NCI-H526 (cell line): ENCODE results near the gene BLOC1S2.
"Not testable (repeated sequence)": the region's sequence is repeated elsewhere in the genome, so short reads cannot be mapped to it uniquely, and the experiment has no call there.

Source experiments
- DNase-seq, 2 experiments: peaks; one replicate each; lab custom pipeline; 2025; lab: John Stamatoyannopoulos, UW

The BLOC1S2 gene

DNA sequence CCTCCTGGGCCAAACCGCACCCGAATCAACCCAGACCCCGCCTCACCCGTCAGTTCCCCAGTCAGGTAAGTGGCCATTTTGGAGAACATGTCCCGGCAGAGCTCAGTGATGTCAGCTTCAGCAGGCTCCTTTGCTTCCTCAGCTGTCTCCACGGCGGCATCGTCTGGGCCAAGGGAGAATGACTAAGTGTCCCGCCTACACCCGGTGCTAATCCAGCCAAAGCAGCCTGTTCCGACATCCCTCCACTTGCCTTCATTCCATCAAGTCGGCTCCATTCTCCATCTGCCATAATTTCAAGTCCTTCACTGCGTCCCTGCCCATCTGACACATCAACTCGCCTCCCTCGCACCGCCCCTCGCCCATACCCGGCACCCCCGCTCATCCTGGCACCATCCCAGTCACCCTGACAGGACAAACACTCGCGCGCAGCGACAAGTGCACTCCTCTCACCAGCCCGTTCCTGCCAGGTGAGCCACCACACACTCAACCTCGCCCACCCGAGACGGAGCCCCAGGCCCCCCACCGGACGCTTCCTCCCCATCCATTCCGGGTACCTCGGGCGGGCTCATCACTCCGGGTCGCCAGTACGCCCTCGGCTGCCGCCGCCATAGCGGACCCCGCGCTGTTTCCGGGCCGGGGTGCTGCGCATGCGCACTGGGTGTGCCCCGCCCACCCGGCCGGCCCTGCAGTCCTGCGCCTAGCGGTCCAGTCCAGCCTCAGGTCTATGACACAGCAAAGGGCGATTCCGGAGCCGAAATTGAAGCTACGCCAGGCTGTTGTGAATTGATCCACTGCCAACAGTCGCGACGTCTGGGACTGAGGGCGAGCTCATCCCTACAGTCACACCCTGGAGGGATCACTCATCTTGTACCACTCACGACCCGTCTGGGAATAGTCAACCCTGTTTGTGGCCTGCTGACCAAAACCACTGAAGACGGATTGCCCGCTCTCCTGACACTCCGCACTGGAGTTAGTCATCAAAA is at the start of gene BLOC1S2:
BLOC1S2 (minus strand) TSS at position 630 of the 983 bp plus-strand sequence; CDS start at position 609, 21 bp downstream.
- peak; percentile 40 to 70 for DNase-seq

DNA sequence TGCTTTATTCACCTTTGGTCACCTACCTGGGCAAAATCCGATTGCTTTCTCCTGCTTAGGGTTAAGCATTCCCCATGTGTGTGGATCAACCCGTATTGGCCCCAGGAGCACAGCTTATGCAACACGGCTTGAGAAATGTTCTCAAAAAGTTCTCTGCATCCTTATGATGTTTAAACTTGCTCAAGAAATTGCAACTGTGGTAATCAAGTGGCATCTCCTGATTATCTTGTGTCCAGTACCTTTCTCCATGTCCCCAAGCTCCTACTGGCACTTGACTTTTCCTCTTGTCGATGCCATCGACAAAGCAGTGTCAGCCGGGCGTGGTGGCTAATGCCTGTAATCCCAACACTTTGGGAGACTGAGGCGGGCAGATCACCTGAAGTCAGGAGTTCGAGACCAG is 48.3 kb upstream of the BLOC1S2 start:
- no peak for DNase-seq

DNA sequence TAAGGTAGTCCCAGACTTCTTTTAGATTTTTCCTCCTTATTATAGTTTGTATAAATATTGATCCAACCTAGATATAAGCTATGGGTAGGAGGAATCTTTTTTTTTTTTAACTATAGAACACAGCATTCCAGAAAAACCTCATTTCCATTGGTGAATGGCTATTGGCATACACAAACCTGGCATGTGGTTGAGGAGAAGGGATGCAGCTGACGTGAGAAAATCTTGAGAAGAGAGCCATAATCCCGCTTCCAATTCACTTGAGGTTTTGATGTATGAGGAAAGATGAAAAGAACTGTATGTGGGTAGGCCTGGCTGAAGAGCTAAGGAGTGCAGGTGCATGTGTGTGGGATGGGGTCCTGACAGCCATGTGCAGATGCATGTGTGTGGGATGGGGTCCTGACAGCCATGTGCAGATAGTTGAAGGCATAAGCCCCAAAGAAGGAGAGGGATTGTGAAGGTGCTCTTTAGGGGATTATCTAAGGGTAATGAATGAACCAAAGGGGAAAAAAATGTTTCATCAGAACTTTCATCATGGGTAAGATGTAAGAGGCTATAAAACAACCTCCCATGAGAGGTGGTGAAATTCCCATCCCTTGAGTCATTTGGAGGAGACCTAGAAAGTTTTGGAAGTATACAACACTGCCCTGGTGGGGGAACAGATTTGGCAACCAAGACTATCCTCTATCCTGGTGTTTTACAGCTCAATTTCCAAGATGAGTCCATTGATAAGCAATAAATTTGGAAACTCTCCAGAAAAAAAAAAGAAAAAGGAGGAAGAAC is 47.4 kb upstream of the BLOC1S2 start:
- DNase-seq, result no peak

DNA sequence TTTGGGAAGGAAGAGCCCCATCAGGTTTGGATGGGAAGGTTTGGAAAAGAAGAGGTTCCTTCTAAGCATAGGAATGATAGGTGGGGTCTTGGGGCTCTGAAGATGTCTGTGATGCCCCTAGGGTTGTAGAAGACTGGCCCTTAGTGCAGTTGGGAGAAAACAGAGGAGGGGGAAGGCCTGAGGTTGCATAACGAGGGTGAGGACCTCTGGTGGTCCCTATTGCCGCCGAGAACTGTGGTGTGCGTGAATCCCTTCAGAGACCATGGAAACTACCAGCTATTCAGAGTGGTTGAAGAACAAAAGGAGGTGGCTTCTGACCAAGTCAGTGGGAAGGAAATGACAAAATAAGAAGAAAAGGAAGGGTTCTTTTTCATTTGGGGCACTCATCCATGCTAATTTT is 46.6 kb upstream of the BLOC1S2 start:
- no peak for DNase-seq

DNA sequence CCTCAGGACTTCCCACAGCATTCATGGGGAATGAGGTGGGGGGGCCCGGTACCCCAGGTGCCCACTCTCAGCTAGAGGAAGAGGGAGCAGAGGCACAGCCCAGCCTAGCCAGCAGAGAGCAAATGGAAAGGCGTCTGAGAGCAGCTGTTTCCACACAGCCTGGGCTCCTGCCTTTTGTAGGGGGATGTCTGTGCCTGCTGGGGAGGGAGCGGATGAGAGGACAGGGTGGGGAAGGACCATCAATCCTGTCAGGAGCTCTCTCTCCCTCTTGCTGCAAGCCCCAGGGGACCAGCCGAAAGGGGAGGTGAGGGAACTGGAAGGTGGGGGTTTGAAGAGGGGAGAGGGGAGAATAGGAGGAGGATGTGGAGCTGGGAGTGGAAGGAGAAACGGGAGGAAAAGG is 43.6 kb upstream of the BLOC1S2 start, which contains the start of gene PKD2L1:
PKD2L1 (minus strand) TSS at position 150 of the 400 bp plus-strand sequence; CDS start at position 25, 125 bp downstream.
- DNase-seq, result no peak

DNA sequence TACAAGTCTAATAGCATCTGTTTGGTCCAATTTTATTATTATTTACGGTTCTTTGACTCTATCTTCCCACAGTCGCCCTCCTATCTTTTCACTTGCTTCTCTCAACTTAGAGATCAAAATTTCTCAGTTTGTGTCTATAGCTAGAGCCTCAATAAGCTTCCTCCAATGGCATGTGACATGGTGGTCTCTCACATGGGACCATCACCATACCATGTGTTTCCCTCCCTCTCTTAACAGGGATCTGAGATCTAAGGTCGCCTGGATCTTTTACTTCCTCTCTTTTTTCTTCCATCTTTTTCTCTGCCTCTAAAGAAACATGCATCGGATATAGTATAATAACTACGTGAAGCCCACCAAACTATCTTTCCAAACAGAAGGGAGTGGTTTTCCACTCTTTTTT is 41.7 kb upstream of the BLOC1S2 start:
- no peak for DNase-seq

DNA sequence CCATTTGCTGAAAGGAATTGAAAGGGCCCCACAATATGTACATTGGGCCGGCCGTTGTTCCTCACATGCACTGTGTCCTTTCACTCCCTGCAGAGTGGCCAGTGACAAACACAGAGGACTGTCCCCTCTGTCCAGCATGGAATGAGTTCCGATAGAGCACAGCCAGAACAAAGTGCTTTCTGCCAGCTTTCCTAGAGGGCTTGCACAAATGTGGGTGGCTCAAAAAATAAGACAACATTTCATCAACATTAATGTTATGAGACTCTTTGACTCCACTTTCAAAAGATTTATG is 41.2 kb upstream of the BLOC1S2 start:
- no peak for DNase-seq

DNA sequence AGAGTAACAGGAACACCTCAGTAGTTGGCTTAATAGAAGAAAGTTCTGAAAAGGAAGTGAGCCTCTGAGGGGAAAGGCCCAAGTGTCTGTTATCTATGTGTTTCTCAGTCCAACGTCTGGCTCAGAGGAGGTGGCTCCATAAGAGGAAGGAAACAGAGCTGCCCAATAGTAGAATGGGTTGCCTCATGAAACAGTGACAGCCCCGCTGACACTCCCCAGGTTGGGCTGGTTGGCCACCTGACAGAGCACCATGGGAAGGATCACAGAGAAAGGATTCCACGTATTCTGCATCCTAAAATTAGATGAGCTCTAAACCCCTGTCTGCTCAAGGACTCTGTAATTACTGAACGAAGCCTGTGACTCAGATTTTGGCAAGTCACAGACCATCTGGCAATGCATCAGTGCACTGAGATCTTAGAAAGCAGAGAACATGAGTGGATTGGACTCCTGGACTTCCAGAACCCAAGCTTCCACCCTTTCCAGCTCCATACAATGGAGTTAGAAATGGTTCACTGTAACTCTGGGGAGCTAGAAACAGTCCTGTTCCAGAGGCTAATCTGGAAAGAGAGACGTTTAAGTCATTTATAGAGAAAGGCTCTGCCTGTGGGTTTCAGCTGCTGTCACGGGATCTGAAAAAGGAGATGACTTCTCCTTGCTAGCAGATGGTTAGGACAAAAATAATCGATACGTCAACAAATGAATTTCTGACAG is 40.7 kb upstream of the BLOC1S2 start:
- no peak for DNase-seq

DNA sequence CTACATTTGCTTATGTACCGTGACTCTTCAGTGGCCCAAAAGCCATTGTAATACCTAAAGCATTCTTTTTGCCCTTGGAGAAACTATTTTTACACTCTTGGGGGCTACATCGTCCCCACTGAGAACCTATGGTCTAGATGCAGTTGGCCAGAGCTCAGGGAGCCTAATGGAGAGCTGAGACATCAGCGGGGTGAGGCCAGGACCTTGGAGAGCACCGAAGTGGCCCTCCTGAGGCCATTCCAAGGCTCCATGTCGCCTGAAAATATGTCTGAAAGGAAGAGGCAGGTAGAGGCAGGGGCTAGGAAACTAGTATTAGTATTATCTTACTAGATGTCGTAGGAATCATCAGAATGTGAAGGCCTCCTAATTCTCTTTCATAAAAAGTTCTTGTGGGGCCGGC is 38.7 kb upstream of the BLOC1S2 start:
- no peak for DNase-seq

DNA sequence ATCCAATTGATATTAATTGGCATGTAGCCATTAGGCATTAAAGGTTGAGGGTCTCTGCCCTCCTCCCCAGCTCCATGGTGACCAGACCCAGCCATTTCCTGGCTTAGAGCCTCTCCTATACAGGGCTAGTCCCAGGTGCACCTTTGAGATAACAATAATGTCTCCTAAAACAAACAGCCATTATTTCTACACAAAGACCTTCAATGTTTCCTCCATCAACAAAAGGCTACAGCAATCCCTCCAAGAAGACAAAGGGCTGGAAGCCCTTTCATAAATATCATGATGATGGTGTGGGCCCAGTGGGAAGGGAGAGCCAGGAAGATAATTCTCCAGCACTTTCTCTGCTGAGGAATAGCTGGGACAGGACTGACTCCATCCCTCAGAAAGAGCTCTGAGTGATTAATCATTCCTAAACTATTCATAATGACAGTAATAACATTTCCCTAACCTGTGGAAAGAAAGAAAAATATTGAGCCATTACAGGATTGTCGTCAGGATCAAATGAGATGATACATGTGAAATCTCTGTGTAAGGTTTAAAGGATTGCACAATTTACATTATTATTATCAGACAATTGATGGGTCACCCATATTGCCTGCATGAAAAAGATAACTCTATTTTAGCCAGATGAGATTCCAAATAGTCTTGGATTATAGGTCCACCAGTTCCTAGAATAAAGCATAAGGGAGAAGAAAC is 33.4 kb upstream of the BLOC1S2 start:
- no peak for DNase-seq

DNA sequence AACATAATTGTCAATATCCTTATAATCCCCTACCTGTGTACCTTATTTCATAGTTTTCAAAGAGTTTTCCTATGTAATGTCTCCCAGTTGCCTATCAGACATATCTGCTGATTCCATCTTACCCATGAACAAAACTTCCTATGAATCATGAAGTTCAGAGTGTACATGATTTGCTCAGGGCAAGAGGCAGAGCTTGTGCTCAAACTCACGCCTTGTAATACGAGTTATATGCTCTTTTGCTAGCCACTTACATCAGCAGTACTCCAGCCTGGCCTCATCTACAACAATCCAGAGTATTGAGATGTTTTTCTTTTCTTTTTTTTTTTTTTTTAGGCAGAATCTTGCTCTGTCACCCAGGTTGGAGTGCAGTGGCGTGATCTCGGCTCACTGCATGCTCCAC is 31.7 kb upstream of the BLOC1S2 start:
- DNase-seq, result no peak

DNA sequence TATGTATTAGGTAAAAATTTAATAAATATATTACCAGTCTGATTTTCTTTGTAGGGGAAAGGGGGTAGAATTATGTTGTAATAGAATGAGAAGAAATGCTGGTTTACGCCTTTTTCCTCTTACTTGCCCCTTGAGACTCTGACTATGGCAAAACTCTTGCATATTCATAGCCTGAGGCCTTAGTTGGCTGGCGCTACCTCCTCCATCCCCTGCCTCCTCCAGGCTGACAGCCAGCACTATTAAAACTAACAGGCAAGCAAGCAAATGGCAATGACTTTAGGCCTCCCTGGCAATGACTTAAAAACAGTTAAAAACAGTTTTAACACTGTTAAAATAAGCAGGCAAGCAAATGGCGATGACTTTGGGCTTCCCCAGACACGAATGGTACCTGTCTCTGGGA is 29.1 kb upstream of the BLOC1S2 start:
- no peak for DNase-seq

DNA sequence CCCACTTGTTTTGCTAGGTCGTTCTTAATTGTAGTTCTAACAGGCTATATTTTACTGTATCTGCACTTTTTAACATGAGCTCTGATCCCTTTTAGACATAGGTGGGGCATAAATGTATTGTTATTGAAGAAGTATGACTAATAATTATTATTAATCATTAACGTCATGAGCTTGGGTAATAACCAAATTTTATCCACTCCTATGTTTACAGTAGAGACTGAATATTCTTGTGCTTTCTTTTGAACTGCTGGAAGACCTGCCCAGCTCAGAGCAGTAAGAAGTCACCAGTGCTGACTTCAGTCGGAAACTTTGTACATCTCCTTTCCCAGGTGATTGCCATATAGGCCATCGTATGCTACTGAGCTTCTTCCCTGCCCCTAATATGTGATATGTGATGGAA is 24.8 kb upstream of the BLOC1S2 start:
- DNase-seq, result no peak

DNA sequence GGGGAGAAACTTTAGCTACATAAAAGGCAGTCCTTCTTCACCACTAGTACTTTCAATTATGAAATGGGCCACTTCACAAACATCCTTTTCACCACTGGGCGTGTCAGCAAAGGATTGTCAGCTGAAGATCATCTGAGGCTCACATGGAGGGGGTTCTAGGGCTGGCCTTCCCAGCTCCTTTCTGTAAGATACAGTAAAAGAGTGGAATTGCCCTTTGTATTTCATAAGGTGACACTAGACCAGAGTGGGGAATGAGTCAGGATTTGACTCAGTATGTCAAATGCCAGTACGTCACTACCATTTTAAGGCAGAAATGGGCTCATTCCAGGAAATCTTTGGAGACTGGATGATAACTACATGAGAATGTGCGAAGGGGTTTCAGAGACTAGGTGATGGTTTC is 21.2 kb upstream of the BLOC1S2 start:
- DNase-seq, result no peak

DNA sequence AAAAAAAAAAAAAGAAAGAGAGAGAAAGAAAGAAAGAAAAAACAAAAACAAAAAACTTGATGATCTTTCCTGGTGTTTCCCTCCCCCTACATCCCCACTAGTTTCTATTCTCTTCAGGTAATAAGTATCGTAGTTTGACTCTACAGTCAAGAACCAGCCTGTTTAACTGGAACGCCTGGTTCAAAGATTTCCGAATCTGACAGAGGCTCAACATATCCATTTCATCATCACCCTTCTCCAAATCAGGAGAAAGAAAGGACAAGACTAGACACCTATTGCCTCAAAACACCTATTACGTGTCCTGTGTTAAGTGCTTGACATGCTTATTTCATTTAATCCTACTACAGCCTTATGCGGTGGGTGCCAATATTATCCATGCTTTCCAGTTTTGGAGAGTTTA is 20.4 kb upstream of the BLOC1S2 start:
- no peak for DNase-seq

DNA sequence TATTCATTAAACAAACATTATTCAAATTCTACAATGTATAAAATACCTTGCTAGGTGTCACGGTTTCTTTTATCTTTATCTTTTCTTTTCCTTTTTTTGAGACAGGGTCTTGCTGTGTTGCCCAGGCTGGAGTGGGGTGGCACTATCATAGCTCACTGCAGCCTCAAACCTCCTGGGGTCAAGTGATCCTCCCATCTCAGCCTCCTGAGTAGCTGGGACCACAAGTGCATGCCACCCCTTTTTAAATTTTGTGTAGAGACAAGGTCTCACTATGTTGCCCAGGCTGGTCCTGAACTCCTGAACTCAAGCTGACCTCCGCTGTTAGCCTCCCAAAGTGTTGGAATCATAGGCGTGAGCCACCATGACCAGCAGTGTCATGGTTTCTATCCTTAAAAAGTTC is 17.9 kb upstream of the BLOC1S2 start:
- DNase-seq, result no peak

DNA sequence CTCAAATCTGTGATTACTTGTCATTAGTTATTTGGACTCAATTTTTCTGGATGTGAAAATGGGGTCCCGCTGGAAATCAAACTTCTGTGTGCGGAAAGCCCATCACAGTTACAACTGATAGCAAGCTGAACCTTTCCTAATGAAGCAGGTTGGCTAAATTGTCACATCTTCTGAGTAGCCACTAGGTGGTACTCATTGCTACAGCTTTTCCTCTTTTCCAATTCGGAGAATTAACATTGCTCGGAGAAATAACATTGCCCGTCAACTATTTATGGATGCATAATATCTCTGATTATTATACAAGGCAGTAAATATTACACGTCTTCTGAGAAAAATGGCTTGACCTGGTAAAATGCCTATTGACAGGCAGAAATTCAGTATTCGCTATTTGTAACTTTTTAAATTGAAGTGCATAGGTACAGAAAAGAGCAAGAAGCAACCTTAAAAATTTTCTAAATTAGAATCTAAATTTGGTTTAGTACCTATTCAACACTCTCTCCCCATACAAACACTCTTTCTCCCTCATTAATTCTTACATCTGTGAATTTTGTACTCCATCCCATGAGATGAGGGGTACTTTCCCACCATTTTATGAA is 17.3 kb upstream of the BLOC1S2 start:
- DNase-seq, result peak in 1 of 2 experiments; percentile 38

DNA sequence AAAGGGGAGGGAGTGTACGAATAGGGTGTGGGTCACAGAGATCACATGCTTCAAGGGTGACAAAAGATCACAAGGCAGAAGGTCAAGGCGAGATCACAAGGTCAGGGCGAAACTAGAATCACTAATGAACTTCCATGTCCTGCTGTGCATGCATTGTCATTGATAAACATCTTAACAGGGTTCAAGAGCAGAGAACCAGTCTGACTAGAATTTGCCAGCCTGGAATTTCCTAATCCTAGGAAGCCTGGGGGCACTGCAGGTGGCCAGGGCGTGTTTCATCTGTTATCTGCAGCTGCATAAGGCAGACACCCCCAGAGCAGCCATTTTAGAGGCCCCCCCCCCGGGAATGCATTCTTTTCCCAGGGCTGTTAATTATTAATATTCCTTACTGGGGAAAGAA is 14.6 kb upstream of the BLOC1S2 start:
- not testable (repeated sequence) for DNase-seq

DNA sequence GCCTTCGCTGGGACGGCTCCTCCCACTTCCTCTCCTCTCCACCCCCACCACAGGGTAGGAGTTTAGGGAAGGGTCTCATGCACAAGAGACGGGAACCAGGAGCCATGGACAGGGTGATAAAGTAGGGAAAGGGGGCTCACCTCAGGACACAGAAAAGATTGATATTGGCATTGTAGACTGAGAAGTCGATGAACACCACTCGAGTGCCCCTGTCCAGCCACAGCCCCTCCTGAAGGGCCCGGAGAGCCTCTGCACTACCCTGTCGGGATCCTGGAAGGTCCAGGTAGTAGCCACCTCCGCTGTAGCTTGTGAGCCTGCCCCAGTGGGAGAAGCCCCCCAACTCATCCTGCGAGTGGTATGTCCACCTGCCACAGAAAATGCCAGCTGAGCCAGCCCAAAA is 10.8 kb upstream of the BLOC1S2 start:
- no peak for DNase-seq

DNA sequence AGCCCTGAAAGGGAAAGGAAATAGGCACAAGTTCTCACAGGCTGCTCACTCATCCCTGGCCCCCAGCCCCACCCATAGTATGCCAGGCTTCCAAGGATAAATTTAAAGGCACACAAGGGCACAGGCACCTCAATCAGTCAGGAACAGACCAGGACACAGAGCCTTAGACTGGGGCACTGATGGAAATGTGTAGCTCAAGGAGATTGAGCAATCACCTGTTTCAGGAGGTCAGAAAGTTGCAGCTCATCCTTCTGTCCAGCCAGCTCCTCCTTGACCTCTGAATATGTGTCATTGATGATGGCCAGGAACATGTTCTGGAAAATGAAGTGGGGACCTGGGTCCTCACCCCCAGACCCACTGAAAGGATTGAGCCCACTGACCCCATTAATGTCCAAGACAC is 6.6 kb upstream of the BLOC1S2 start:
- no peak for DNase-seq

DNA sequence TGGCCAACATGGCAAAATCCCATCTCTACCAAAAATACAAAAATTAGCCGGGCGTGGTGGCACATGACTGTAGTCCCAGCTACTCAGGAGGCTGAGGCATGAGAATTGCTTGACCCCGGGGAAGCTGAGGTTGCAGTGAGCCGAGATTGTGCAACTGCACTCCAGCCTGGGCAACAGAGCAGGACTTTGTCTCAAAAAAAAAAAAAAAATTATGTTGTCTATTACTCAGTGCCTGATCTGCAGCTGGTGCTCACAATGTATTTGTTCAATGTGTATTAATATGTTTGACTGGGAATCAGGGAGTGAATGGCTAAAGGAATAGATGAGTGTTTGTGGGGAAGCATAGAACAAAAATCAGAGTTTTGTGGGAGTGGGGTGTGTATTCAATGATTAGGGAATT is 5.8 kb upstream of the BLOC1S2 start:
- DNase-seq, result not testable (repeated sequence)
